Ureter (tissue), 1 donor: ENCODE measurements around the gene AP1S3. TPM values are rescaled to one million over a fixed set of nuclear protein-coding genes. Genes with fewer than 3 reads are reported as not detected.
A peak's percentile ranks its signal among the peaks of the same experiment; 100 is the strongest.

Experiments
- DNase-seq: peaks from one replicate; pipeline ENCODE4 v3.0.0-alpha.2; 2020; ENCODE audit warnings: low spot score
- total RNA-seq: library from RNA; stranded (reverse); gene quantifications from one replicate; pipeline ENCODE4 v1.2.4, GENCODE V29; 2023
- donor health status: DM: yes; HTN: yes; CAD: no.

AP1S3 gene
- total RNA-seq, 1 donor from 2014 or later = 52.7 TPM

- DNase-seq = peak; percentile 69
These were observed 76.4 kb downstream of the AP1S3 start for GRCh38 chr2:223760838-223761502.

GRCh38 chr2:223759569-223760430 is 77.6 kb downstream of the AP1S3 start:
- DNase-seq = peak; percentile 51

GRCh38 chr2:223758131-223758840 is 79.1 kb downstream of the AP1S3 start:
- DNase-seq = no peak

GRCh38 chr2:223753940-223754339 is 83.4 kb downstream of the AP1S3 start:
- DNase-seq = no peak

- no peak for DNase-seq
These were observed 86.4 kb downstream of the AP1S3 start for GRCh38 chr2:223751012-223751411.

GRCh38 chr2:223747392-223748042 is 89.9 kb downstream of the AP1S3 start:
- no peak for DNase-seq

- DNase-seq = no peak
These were observed 90.8 kb downstream of the AP1S3 start for GRCh38 chr2:223746611-223747010.

- DNase-seq = no peak
These were observed 92.8 kb downstream of the AP1S3 start for GRCh38 chr2:223744580-223744979.

- no peak for DNase-seq
These were observed 96.7 kb downstream of the AP1S3 start for GRCh38 chr2:223740679-223741078.

GRCh38 chr2:223737207-223737606 is 100.2 kb downstream of the AP1S3 start:
- no peak for DNase-seq

GRCh38 chr2:223736488-223736887 is 100.9 kb downstream of the AP1S3 start:
- no peak for DNase-seq

- DNase-seq = no peak
These were observed 101.6 kb downstream of the AP1S3 start for GRCh38 chr2:223735659-223736244.

GRCh38 chr2:223735035-223735640 is 102.2 kb downstream of the AP1S3 start:
- DNase-seq = no peak

GRCh38 chr2:223734346-223734745 is 103.0 kb downstream of the AP1S3 start:
- no peak for DNase-seq

GRCh38 chr2:223732346-223732745 is 105.0 kb downstream of the AP1S3 start:
- no peak for DNase-seq

GRCh38 chr2:223731503-223731902 is 105.9 kb downstream of the AP1S3 start:
- no peak for DNase-seq

GRCh38 chr2:223729781-223730180 is 107.6 kb downstream of the AP1S3 start:
- DNase-seq = no peak

- peak; percentile 52 for DNase-seq
These were observed 109.8 kb downstream of the AP1S3 start for GRCh38 chr2:223727562-223727961.

GRCh38 chr2:223725986-223726970 is 111.1 kb downstream of the AP1S3 start:
- DNase-seq = no peak

- DNase-seq = peak; percentile 80
These were observed 111.9 kb downstream of the AP1S3 start for GRCh38 chr2:223725494-223725893.
